Choroid plexus epithelial cell (primary cell): ENCODE measurements around the gene FNDC7.
A peak's percentile ranks its signal among the peaks of the same experiment; 100 is the strongest.
"Not testable (repeated sequence)": the region's sequence is repeated elsewhere in the genome, so short reads cannot be mapped to it uniquely, and the experiment has no call there.

Experiments used
- DNase-seq: peaks from one replicate; pipeline ENCODE4 v3.0.0-alpha.2; 2010; ENCODE audit warnings: low read depth
- H3K4me3 ChIP-seq: 2 replicates; pipeline ENCODE4 v1.5.1; 2011; ENCODE audit warnings: low read depth, mild to moderate bottlenecking, control low read depth, low read length, moderate library complexity
- TF ChIP-seq, protein P1 (sequence below): conservative IDR thresholded peaks from 2 replicates; pipeline ENCODE4 v1.5.1; 2011; ENCODE audit warnings: low read depth, mild to moderate bottlenecking, control low read depth, inconsistent platforms, low read length, moderate library complexity

FNDC7 gene

DNA sequence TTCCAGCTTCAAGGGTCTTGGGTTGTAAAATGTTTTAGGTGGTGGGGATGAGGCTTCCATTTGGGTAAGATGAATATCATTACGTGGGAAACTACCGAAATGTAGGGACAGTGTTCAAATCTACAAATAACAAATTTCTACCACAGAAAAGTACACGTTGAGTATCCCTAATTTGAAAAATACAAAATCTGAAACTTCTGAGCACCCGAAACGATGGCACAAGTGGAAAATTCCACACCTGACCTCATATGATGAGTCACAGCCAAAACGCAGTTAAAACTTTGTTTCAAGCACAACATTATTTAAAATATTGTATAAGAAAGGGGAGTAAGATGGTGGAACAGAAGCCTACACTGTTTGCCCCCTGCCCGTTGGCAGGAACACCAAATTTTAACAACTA, 43.0 kb upstream of the FNDC7 start:
- TF ChIP-seq, protein P1, sequence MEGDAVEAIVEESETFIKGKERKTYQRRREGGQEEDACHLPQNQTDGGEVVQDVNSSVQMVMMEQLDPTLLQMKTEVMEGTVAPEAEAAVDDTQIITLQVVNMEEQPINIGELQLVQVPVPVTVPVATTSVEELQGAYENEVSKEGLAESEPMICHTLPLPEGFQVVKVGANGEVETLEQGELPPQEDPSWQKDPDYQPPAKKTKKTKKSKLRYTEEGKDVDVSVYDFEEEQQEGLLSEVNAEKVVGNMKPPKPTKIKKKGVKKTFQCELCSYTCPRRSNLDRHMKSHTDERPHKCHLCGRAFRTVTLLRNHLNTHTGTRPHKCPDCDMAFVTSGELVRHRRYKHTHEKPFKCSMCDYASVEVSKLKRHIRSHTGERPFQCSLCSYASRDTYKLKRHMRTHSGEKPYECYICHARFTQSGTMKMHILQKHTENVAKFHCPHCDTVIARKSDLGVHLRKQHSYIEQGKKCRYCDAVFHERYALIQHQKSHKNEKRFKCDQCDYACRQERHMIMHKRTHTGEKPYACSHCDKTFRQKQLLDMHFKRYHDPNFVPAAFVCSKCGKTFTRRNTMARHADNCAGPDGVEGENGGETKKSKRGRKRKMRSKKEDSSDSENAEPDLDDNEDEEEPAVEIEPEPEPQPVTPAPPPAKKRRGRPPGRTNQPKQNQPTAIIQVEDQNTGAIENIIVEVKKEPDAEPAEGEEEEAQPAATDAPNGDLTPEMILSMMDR = no peak
- no peak for DNase-seq
- no peak overlapping the region for H3K4me3 ChIP-seq

DNA sequence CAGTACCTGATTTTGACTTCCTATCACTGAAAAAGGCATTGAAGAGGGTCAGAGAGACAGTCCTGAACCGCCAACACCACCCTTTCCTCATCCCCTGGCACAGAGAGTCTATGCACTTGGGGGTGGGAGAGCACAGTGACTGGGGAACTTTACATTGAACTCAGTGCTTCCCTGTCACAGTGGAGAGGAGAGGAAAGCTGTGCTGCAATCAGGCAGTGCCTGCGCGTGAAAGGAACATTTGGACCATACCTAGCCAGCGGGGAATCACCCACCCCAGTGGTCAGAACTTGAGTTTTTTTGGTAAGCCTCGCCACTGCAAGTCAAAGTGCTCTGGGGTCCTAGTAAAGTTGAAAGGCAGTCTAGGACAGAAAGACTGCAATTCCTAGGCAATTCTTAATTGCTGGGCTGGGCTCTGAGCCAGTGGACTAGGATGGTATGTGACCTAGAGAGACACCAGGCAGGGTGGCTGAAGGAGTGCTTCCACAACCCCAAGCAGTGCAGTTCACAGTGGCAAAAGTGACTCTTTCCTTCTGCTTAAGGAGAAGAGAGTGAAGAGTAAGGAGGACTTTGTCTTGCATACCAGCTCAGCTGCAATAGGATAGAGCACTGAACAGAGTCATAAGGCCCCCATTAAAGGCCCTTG, 42.5 kb upstream of the FNDC7 start:
- no peak overlapping the region for H3K4me3 ChIP-seq
- TF ChIP-seq, protein P1 = no peak
- peak; percentile 13 for DNase-seq

DNA sequence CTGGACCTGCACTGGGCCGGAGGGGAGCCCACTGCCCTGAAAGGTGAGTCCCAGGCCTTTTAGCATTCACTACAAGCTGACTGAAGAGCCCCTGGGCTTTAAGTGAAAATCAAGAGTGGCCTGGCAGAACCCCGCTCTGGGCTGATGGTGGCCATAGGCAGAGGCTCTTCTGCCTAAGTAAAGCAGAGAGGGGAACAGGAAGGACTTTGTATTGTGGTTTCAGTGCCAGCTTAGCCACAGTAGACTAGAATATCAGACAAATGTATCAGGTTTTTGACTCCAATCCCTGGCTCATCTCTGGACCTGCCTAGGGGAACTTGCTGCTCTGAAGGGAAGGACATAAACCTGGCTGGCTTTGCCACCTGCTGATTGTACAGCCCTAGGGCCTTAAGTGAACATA, 41.6 kb upstream of the FNDC7 start:
- H3K4me3 ChIP-seq = no peak overlapping the region
- no peak for DNase-seq
- TF ChIP-seq, protein P1 = no peak

DNA sequence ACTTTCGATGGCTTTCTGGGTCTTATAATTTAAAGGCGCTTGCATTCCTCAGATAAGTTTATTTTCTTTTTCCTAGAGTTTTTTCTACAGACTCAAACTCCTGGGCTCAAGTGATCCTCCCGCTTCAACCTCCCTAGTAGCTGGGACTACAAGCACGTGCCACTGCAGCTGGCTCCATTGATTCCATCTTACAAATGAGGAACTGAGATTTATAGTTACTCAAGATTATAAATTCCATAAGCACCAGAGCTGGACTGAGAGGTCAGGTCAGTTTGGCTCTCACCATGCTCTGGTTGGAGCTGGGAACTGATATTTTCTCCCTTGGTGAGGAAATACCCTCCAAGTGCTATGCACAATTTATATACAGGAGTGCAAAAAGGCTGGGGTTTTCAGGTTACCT, 34.0 kb upstream of the FNDC7 start:
- DNase-seq = no peak
- no peak overlapping the region for H3K4me3 ChIP-seq
- TF ChIP-seq, protein P1 = no peak

DNA sequence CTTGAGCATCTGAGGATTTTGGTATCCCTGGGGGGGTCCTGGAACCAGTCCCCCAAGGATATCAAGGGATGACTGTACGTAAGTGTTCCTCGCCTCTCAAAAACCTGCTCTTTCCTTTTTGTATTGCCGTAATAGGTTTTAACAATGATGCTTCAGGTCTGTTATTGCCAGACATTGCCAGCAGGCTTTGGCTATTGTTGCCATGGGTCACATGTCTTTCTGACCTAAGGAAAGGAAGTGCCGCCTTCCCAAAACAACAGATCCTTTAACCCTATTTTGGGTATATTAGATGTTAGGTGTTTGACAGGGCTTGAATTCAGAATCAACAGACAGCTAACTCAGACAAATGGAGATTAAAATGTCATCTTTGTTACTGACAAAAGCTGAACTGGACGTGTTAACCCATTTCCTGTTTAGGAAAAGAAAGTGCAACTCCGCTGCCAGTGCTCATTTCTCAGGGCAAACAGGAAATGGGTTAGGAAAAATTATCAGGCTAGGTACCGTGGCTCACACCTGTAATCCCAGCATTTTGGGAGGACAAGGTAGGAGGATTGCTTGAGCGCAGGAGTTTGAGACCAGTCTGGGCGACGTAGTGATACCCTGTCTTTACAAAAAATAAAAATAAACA, 33.0 kb upstream of the FNDC7 start:
- DNase-seq = no peak
- TF ChIP-seq, protein P1 = no peak
- H3K4me3 ChIP-seq = no peak overlapping the region

DNA sequence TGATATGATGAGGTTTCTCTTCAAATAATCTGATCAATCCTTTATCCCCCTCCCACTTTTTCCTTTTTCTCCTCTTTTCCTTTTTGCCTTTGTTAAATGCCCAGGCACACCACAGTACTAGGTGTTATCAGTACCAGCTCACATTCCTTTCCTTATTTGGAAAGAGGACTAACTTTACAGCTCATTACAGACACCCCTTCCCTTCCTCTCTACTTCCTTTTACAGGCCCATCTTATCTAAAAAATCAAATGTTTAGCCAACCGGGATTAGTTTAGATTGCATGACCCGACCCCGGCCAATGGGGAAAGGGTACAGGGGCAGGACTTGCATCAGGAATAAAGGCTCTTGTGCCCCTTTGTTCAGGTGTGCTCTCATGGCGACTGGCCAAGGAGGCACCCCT, 31.0 kb upstream of the FNDC7 start:
- H3K4me3 ChIP-seq = not testable (repeated sequence)
- DNase-seq = peak; percentile 7

DNA sequence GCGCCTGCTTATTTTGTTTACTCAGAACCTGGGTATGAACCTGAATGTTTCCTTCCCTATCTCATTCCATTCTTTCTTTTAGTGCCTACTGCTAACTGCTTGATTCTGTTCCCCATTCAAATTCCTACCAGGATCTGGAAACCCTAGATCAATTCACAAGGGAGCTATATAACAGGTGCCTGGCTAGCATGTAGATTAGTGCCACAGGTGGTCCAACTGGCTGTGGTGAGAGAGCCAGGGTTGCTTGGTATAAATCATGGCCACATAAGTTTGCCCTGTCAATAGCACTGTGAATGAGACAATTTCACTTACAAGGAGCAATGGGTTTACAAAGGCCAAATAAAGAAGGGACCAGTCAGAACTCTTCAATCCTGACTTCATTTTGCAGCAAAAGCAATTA, 27.2 kb upstream of the FNDC7 start:
- no peak for DNase-seq
- no peak overlapping the region for H3K4me3 ChIP-seq
- TF ChIP-seq, protein P1 = no peak
